Muscle of arm (tissue), 12 donors: ENCODE measurements around the gene P2RX7. TPM values are rescaled to one million over a fixed set of nuclear protein-coding genes. Genes with fewer than 3 reads are reported as not detected.
"Not testable (repeated sequence)": the region's sequence is repeated elsewhere in the genome, so short reads cannot be mapped to it uniquely, and the experiment has no call there.

Experiments used
- DNase-seq: peaks from one replicate; pipeline ENCODE4 v3.0.0-alpha.2; 2013
- polyA plus RNA-seq, 12 donors: library from polyadenylated mRNA; unstranded; fragments of 120-200 nt; gene quantifications; one replicate each; pipeline ENCODE4 v1.2.1, GENCODE V29; 2013; ENCODE audit not compliant: insufficient read length in 12 of 12

P2RX7 gene
- polyA plus RNA-seq, 12 donors = 1.0 to 6.3 (median 1.6) TPM; not detected in 2

- DNase-seq = no peak
Observed at GRCh38 chr12:121202407-121203355, 70.0 kb downstream of the P2RX7 start.

- no peak for DNase-seq
Observed at GRCh38 chr12:121203482-121203881, 70.8 kb downstream of the P2RX7 start.

GRCh38 chr12:121205491-121205890 lies 72.8 kb downstream of the P2RX7 start:
- no peak for DNase-seq

- not testable (repeated sequence) for DNase-seq
Observed at GRCh38 chr12:121208571-121208970, 75.9 kb downstream of the P2RX7 start.

- no peak for DNase-seq
Observed at GRCh38 chr12:121209221-121209620, 76.5 kb downstream of the P2RX7 start.

- DNase-seq = peak; percentile 82
Observed at GRCh38 chr12:121209624-121210572, 77.2 kb downstream of the P2RX7 start, which contains the start of gene P2RX4. Gene P2RX4, plus strand, starts transcription at chr12:121210129. Its CDS starts 36 bp downstream, at chr12:121210165.

GRCh38 chr12:121212875-121213274 lies 80.2 kb downstream of the P2RX7 start:
- DNase-seq = no peak

- no peak for DNase-seq
Observed at GRCh38 chr12:121214166-121214777, 81.6 kb downstream of the P2RX7 start.

GRCh38 chr12:121214855-121215745 lies 82.4 kb downstream of the P2RX7 start:
- DNase-seq = no peak

GRCh38 chr12:121216102-121216501 lies 83.4 kb downstream of the P2RX7 start:
- no peak for DNase-seq

- no peak for DNase-seq
Observed at GRCh38 chr12:121217063-121217462, 84.4 kb downstream of the P2RX7 start.

GRCh38 chr12:121217761-121218160 lies 85.1 kb downstream of the P2RX7 start:
- no peak for DNase-seq

GRCh38 chr12:121218588-121219352 lies 86.1 kb downstream of the P2RX7 start:
- no peak for DNase-seq

- DNase-seq = no peak
Observed at GRCh38 chr12:121219353-121219986, 86.8 kb downstream of the P2RX7 start.

- no peak for DNase-seq
Observed at GRCh38 chr12:121222847-121223246, 90.2 kb downstream of the P2RX7 start.

- DNase-seq = no peak
Observed at GRCh38 chr12:121223292-121224285, 90.9 kb downstream of the P2RX7 start.

- no peak for DNase-seq
Observed at GRCh38 chr12:121224591-121224990, 91.9 kb downstream of the P2RX7 start.

GRCh38 chr12:121226399-121226798 lies 93.7 kb downstream of the P2RX7 start:
- DNase-seq = no peak
